Naive thymus-derived CD8-positive, alpha-beta T cell (primary cell): ENCODE measurements around the gene CFAP77. TPM values are rescaled to one million over a fixed set of nuclear protein-coding genes. Genes with fewer than 3 reads are reported as not detected.
A peak's percentile ranks its signal among the peaks of the same experiment; 100 is the strongest.
"Not testable (repeated sequence)": the region's sequence is repeated elsewhere in the genome, so short reads cannot be mapped to it uniquely, and the experiment has no call there.

Experiments
- ATAC-seq, 2 donors: fragments of 150-1000 bp; cut with Tn5 transposase in 1 of 2; sonication (Bioruptor Pico), chemical (Tn5 transposase) in 1 of 2; 1 replicate in 1 of 2; 2 replicates in 1 of 2; pipeline ENCODE4 v1.10.0; 2021; ENCODE audit warnings: mild to moderate bottlenecking in 2 of 2, moderate library complexity in 2 of 2
- POLR2A ChIA-PET: fragments of 350-600 bp; sonication (Branson Sonifier 250); formaldehyde crosslinking; loops from one replicate; lab custom pipeline; 2021; ENCODE audit warnings: antibody characterized with exemption; lab: Charles Lee
- DNase-seq, 10 donors: peaks; one replicate each; pipeline versions ENCODE4 v3.0.0 to v3.0.0-alpha.2; 2020 to 2022
- H3K27ac Mint-ChIP-seq, 10 donors: one replicate each; pipeline ENCODE4 v1.8.0; 2020 to 2022; ENCODE audit warnings: mild to moderate bottlenecking in 10 of 10, mixed read lengths in 10 of 10, moderate library complexity in 4 of 10, inconsistent platforms in 1 of 10
- H3K27me3 Mint-ChIP-seq, 5 donors: one replicate each; pipeline ENCODE4 v1.8.0; 2021 to 2022; ENCODE audit warnings: mixed read lengths in 5 of 5
- H3K36me3 Mint-ChIP-seq, 3 donors: one replicate each; pipeline ENCODE4 v1.8.0; 2020 to 2022; ENCODE audit warnings: mixed read lengths in 3 of 3, mild to moderate bottlenecking in 2 of 3, inconsistent platforms in 1 of 3
- H3K4me1 Mint-ChIP-seq, 4 donors: one replicate each; pipeline ENCODE4 v1.8.0; 2021 to 2022; ENCODE audit warnings: mixed read lengths in 4 of 4
- H3K4me3 Mint-ChIP-seq, 10 donors: one replicate each; pipeline ENCODE4 v1.8.0; 2020 to 2022; ENCODE audit warnings: mild to moderate bottlenecking in 10 of 10, mixed read lengths in 10 of 10, moderate library complexity in 6 of 10, inconsistent platforms in 1 of 10
- H3K9me3 Mint-ChIP-seq, 9 donors: one replicate each; pipeline ENCODE4 v1.8.0; 2020 to 2022; ENCODE audit warnings: mixed read lengths in 9 of 9, mild to moderate bottlenecking in 3 of 9, inconsistent platforms in 1 of 9, moderate library complexity in 1 of 9
- polyA plus RNA-seq, 3 donors: library from polyadenylated mRNA; unstranded; fragments of 300-500 nt; fragmentation: Illumina TruSeq; gene quantifications; one replicate each; pipeline ENCODE4 v1.2.3, GENCODE V29; 2021
- total RNA-seq, 8 experiments: library from RNA in 2 of 8; stranded (reverse) in 2 of 8; gene quantifications; one replicate each; pipeline ENCODE4 v1.2.3 and lab custom pipeline; 2021 to 2026

CFAP77 gene
- total and polyA plus RNA-seq, 5 experiments from 2014 or later: not detected

DNA sequence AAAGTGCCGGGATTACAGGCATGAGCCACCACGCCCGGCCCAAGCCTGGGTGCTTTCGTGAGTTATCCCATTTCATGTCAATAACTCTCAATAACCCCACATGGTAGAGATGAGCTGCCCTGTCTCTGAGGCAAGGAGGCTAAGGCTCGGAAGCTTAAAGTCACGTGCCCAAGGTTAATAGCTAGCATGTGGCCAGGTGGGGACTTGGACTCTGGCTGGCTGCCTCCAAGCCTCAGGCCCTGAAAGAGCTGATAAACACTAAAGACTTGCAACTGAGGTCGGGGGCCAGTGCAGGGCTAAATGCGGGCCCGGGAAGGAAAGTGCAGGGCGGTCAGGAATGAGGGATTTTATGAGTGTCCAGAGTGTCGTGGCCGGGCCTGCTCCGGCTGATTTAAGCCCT, 141.5 kb downstream of the CFAP77 start:
- Mint-ChIP-seq H3K9me3 (peaks cover 0 to 3% (median 0%) of the 10 kb centered on the region in 9 donors), H3K27me3 (peaks cover 0 to 23% (median 7%) of the 10 kb centered on the region in 5 donors), H3K36me3 (peaks cover 0 to 2% (median 2%) of the 10 kb centered on the region in 3 donors), H3K4me3 (no peak overlapping the region), H3K27ac (no peak overlapping the region), H3K4me1 (peaks cover 0 to 1% (median 0%) of the 10 kb centered on the region in 4 donors)
- DNase-seq (no peak), ATAC-seq (no peak)
- POLR2A ChIA-PET: no interaction called here

DNA sequence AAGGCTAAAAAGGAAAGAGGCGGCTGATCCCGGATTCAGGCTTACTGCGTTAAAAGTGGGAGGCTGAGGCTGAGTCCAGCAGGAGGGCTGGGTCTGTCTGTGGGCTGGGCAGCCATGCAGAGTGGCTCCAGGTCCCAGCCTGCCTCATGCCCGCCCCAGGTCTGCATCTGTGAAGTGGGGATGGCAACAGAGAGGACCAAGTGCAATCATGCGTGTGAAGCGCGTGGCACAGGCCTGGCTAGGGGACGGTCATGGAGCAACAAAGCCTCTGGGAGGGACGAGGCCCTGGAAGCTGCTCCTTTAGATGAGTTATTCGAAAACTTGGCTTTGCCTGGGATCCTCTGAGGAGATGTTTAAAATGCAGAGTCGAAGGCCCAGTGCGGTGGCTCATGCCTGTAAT, 142.0 kb downstream of the CFAP77 start:
- H3K4me1 Mint-ChIP-seq: peaks cover 0 to 1% (median 0%) of the 10 kb centered on the region in 4 donors
- POLR2A ChIA-PET: no interaction called here
- peaks cover 0 to 3% (median 0%) of the 10 kb centered on the region in 9 donors for H3K9me3 Mint-ChIP-seq
- H3K27me3 Mint-ChIP-seq: peaks cover 3 to 25% (median 7%) of the 10 kb centered on the region in 5 donors
- ATAC-seq (no peak), DNase-seq (no peak)
- H3K36me3 Mint-ChIP-seq: peaks cover 0 to 2% (median 2%) of the 10 kb centered on the region in 3 donors
- H3K27ac Mint-ChIP-seq: no peak overlapping the region
- H3K4me3 Mint-ChIP-seq: no peak overlapping the region

DNA sequence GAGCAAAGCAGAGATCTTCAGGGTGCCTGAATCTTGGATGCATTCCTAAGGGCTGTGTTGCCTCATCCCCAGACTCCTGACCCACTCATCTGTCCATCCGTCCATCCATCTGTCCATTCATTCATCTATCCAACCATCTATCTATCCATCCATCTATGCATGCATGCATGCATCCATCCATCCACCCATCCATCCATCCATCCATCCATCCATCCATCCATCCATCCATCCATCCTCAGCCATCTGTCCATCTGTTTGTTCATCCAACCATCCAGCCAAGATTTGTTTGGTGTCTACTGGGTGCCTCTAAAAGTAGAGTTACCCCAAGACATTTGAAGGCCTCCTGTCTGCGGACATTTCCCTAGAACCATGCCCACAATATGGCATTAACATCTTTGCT, 144.7 kb downstream of the CFAP77 start:
- DNase-seq: no peak
- Mint-ChIP-seq H3K27ac (no peak overlapping the region), H3K9me3 (peaks cover 0 to 9% (median 5%) of the 10 kb centered on the region in 9 donors), H3K36me3 (peaks cover 2 to 11% (median 11%) of the 10 kb centered on the region in 3 donors), H3K4me3 (no peak overlapping the region), H3K27me3 (peaks cover 11 to 28% (median 21%) of the 10 kb centered on the region in 5 donors), H3K4me1 (no peaks in the 10 kb centered on the region)
- ATAC-seq: no peak
- POLR2A ChIA-PET: no interaction called here

DNA sequence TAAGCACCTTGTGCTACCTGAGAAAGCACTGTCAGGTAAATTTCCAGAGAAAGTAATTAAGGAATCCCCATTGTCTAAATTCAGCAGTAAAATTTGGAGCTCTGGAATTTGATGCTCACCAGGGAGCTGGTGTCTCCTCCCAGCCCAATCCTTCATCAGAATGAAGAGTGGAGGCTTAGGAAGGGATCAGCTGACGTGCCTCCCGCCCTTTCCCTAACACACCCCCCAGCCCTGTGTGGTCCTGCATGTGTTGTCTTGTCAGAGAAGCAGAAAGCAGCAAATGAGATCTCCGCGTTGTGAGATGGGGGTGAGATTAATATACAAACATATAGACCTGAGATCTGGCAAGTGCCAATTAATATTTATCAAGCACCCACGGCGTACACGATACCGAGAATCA, 145.5 kb downstream of the CFAP77 start:
- DNase-seq (no peak), ATAC-seq (no peak)
- H3K27ac Mint-ChIP-seq: no peak overlapping the region
- no peaks in the 10 kb centered on the region for H3K4me1 Mint-ChIP-seq
- POLR2A ChIA-PET: no interaction called here
- H3K36me3 Mint-ChIP-seq: peaks cover 2 to 13% (median 11%) of the 10 kb centered on the region in 3 donors
- H3K4me3 Mint-ChIP-seq: no peak overlapping the region
- peaks cover 13 to 29% (median 26%) of the 10 kb centered on the region in 5 donors for H3K27me3 Mint-ChIP-seq
- peaks cover 0 to 13% (median 5%) of the 10 kb centered on the region in 9 donors for H3K9me3 Mint-ChIP-seq

DNA sequence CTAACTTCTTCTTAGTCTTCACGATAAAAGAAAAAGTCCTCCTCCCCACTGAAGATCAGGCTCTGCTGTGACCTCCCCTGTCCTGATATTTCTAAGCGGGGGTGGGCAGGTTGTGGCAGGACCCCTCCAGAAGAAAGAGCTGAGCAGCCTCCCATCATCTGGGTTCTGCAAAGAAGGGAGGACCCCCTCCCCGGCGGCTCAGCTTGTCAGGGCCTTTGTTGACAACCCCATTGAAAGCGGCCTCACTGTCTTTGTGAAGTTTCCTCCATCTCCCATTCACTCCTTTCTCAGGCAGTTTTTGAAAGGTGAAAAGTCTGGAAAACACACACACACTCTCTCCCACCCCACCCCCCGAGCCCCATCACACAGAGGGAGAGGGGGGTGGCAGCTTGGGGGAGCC, 146.2 kb downstream of the CFAP77 start:
- H3K36me3 Mint-ChIP-seq: peaks cover 2 to 15% (median 11%) of the 10 kb centered on the region in 3 donors
- H3K27me3 Mint-ChIP-seq: peaks cover 12 to 33% (median 27%) of the 10 kb centered on the region in 5 donors
- POLR2A ChIA-PET: no interaction called here
- DNase-seq (no peak), ATAC-seq (no peak)
- H3K4me3 Mint-ChIP-seq: no peak overlapping the region
- no peak overlapping the region for H3K27ac Mint-ChIP-seq
- peaks cover 0 to 13% (median 5%) of the 10 kb centered on the region in 9 donors for H3K9me3 Mint-ChIP-seq
- H3K4me1 Mint-ChIP-seq: no peaks in the 10 kb centered on the region

DNA sequence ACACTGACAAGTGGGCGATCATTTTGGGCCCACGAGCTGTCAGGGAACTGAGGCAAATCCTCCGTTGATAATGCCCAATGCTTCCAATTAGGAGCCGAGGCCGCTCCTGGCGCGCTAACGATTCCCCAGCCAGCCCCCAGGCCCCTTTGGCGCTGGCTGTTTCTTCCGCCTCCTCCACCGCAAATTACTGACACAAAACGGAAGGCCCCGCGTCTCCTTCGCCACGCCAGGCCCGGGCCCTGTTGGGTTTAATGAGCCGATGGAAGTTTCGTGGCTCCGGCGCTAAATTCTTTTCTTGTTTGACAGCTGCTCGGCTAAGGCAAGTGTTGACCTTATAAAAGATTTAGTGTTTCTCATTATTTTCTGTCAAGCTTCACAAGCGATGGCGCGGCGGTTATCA, 146.7 kb downstream of the CFAP77 start:
- Mint-ChIP-seq H3K36me3 (peaks cover 2 to 15% (median 11%) of the 10 kb centered on the region in 3 donors), H3K9me3 (peaks cover 0 to 13% (median 5%) of the 10 kb centered on the region in 9 donors), H3K4me1 (no peaks in the 10 kb centered on the region), H3K27me3 (peaks cover 12 to 38% (median 29%) of the 10 kb centered on the region in 5 donors), H3K27ac (no peak overlapping the region), H3K4me3 (no peak overlapping the region)
- DNase-seq: no peak
- POLR2A ChIA-PET: no interaction called here
- ATAC-seq: no peak

DNA sequence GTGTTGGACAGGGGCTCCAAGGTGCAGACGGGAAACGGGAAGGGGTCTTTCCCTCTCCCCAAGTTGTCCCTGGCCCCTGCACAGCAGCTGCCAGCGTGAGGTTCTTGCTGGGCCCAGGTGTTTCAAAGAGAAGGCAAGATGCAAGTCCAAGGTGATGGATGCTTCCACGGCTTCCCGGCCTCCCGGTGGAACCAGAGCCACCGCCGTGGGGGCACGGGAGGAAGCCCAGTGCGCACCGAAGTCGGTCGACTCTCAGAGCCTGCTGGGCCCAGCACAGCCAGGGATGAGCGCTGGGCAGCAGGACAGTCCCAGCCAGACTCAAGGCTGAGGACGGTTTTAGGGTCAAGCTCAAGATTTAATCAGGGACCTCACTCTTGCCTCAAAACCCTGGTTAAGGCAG, 147.1 kb downstream of the CFAP77 start:
- H3K27ac Mint-ChIP-seq: no peak overlapping the region
- H3K4me1 Mint-ChIP-seq: no peaks in the 10 kb centered on the region
- ATAC-seq: no peak

DNA sequence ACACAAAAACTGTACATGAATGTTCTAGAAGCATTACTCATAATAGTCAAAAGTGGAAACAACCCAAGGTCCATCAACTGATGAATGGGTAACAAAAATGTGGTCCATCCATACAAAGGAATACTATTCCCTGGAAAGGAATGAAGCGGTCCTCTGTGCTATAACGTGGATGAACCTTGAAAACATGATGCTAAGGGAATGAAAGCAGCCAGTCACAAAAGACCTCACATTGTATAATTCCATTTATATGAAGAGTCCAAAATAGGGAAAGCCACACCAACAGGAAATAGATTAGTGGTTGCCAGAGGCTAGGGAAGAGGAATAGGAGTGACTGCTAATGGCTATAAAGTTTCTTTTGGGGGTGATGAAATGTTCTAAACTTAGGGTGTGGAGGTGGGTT, 149.7 kb downstream of the CFAP77 start:
- H3K4me3 Mint-ChIP-seq: no peak overlapping the region
- peaks cover 12 to 52% (median 37%) of the 10 kb centered on the region in 5 donors for H3K27me3 Mint-ChIP-seq
- no peaks in the 10 kb centered on the region for H3K4me1 Mint-ChIP-seq
- H3K27ac Mint-ChIP-seq: no peak overlapping the region
- ATAC-seq (no peak), DNase-seq (no peak)
- H3K9me3 Mint-ChIP-seq: peaks cover 0 to 13% (median 5%) of the 10 kb centered on the region in 9 donors
- POLR2A ChIA-PET: interaction anchor here (0.6 kb wide), 1 partner anchor 1955 kb away, joined by 4 read pairs; no protein-coding TSS in a partner anchor
- peaks cover 0 to 15% (median 9%) of the 10 kb centered on the region in 3 donors for H3K36me3 Mint-ChIP-seq

More for the DNA sequence above, 147.1 kb downstream of the CFAP77 start:
- peaks cover 14 to 38% (median 31%) of the 10 kb centered on the region in 5 donors for H3K27me3 Mint-ChIP-seq
- POLR2A ChIA-PET: no interaction called here
- H3K36me3 Mint-ChIP-seq: peaks cover 2 to 15% (median 11%) of the 10 kb centered on the region in 3 donors
- H3K4me3 Mint-ChIP-seq: no peak overlapping the region
- H3K9me3 Mint-ChIP-seq: peaks cover 0 to 13% (median 5%) of the 10 kb centered on the region in 9 donors
- no peak for DNase-seq

DNA sequence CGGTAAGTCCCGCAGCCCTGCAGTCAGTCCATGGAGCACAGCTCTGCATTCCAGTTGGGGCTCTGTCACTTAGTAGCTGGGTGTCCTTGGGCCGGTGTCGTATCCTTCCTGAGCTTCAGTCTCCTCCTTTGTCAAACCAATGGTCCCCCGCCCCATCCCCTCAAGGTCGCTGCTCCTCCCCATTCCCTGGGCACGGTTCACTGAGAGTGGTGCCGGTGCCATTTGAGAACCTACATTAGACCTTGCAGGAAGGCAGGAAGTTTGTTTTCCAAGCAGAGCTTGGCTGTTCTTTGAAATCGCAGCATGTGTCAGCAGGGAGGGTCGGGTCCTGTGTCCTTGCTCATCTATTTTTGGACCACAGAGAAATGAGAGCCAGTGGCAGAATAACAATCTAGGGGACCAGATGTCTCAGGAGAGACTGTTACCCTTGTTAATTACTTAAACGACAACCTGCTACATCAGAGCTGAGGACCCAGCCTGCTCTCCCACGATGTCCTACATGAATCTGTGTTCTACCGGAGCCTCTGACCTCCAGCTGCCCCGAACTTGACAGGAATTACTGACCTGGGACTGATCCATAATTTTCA, 150.7 kb downstream of the CFAP77 start:
- peaks cover 0 to 15% (median 9%) of the 10 kb centered on the region in 3 donors for H3K36me3 Mint-ChIP-seq
- H3K27me3 Mint-ChIP-seq: peaks cover 9 to 56% (median 37%) of the 10 kb centered on the region in 5 donors

DNA sequence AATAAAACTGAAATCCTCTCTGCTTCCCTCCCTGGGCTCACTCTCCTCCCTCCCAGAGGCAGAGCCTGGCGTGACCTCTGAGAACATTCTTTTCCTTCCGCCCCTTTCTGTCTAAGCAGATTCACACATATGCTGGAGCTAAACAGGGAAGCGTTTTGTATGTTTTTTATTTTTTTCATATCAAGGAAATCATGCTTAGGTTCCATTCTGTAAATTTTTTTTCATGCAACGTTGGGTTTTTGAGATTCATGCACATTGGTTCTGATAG, 152.2 kb downstream of the CFAP77 start:
- POLR2A ChIA-PET: no interaction called here
- Mint-ChIP-seq H3K4me3 (no peak overlapping the region), H3K9me3 (peaks cover 0 to 13% (median 4%) of the 10 kb centered on the region in 9 donors), H3K27me3 (peaks cover 12 to 60% (median 33%) of the 10 kb centered on the region in 5 donors), H3K4me1 (no peaks in the 10 kb centered on the region), H3K36me3 (peaks cover 2 to 15% (median 9%) of the 10 kb centered on the region in 3 donors), H3K27ac (no peak overlapping the region)
- ATAC-seq (no peak), DNase-seq (no peak)

More for the DNA sequence above, 150.7 kb downstream of the CFAP77 start:
- DNase-seq (peak in 1 of 10 donors; percentile 34), ATAC-seq (no peak)
- Mint-ChIP-seq H3K4me1 (no peaks in the 10 kb centered on the region), H3K9me3 (peaks cover 0 to 13% (median 4%) of the 10 kb centered on the region in 9 donors), H3K27ac (no peak overlapping the region), H3K4me3 (no peak overlapping the region)
- POLR2A ChIA-PET: no interaction called here

DNA sequence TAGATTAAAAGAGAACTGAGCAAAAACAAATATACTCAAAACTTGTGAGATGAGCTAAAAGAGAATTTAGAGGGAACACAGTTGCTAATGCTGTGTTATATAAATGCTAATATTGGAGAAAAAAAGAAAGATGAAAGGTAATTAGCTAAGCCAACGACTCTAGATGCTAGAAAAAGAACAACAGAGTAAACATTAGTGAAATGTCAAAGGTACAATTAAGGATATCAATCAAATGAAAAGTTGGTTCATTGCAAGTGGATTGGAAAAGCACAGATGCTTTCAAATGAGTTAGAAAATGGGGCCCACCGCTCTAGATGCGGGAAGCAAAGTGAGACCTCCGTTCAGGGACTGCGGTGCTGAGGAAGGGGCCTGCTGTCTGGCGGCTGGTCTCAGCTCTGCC, 154.5 kb downstream of the CFAP77 start:
- Mint-ChIP-seq H3K36me3 (peaks cover 2 to 11% (median 3%) of the 10 kb centered on the region in 3 donors), H3K27ac (peak overlapping the region in 1 of 10 donors; percentile 29), H3K4me1 (no peaks in the 10 kb centered on the region), H3K9me3 (peaks cover 0 to 7% (median 2%) of the 10 kb centered on the region in 9 donors), H3K27me3 (peaks cover 11 to 56% (median 27%) of the 10 kb centered on the region in 5 donors), H3K4me3 (no peak overlapping the region)
- no peak for DNase-seq
- ATAC-seq: no peak
- POLR2A ChIA-PET: no interaction called here

DNA sequence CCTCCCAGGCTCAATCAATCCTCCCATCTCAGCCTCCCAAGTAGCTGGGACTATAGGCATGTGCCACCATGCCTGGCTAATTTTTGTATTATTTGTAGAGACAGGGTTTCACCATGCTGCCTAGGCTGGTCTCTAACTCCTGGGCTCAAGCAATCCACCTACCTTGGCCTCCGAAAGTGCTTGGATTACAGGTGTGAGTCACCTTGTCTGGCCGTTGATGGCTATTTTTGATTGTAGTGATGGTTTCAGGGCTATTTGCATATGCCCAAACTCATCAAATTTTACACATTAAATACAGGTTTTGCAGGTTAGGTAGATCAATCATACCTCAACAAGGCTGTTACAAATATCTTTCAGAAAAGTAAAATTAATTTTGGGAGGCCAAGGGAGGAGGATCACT, 158.8 kb downstream of the CFAP77 start:
- H3K4me3 Mint-ChIP-seq, H3K4me1 Mint-ChIP-seq, H3K27ac Mint-ChIP-seq, DNase-seq, H3K9me3 Mint-ChIP-seq, ATAC-seq, H3K36me3 Mint-ChIP-seq, POLR2A ChIA-PET: not testable (repeated sequence)
- H3K27me3 Mint-ChIP-seq: peaks cover 3 to 58% (median 19%) of the 10 kb centered on the region in 5 donors

DNA sequence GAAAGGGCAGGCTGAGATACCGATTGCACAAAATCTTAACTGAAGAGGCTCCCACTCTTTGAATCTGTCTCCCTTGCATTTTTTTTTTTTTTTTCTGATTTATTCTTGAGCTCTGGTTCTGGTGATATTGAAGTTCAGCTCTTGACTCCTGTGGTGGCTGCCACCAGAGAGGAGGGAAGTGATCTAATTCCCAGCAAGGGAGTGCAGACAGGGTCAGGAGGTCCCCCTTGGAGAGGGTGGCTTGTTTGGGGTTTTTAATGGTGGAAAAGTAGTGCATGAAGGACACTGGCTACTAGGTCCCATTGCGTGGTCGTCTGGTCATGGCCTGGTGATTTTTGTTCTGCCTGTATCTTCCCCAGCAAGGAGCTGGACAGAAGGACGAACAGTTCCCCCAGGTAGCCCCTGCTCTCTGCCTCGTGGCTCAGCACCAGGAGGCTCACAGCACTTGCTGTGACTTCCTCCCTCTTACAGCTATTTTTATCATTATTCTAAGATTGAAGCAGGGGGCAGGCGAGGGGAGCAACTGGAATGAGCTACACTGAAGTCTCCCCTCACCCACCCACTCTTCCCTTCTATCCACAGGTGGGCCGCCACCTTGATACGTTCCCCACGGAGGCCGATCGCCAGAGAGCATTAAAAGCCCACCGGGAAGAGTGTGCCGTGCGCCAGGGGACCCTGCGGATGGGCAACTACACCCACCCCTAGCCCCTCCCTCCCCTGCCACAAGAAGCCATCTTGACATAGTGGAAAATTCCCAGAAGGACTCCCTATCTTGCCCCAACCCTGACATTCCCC, 162.0 kb downstream of the CFAP77 start:
- DNase-seq (no peak), ATAC-seq (no peak)
- H3K27me3 Mint-ChIP-seq: peaks cover 23 to 70% (median 38%) of the 10 kb centered on the region in 5 donors
- H3K4me3 Mint-ChIP-seq: no peak overlapping the region
- H3K27ac Mint-ChIP-seq: no peak overlapping the region
- no peaks in the 10 kb centered on the region for H3K9me3 Mint-ChIP-seq
- peaks cover 0 to 6% (median 2%) of the 10 kb centered on the region in 4 donors for H3K4me1 Mint-ChIP-seq
- H3K36me3 Mint-ChIP-seq: peaks cover 0 to 7% (median 4%) of the 10 kb centered on the region in 3 donors
- POLR2A ChIA-PET: no interaction called here
